ENCODE measurements around the gene C15orf62. TPM values are rescaled to one million over a fixed set of nuclear protein-coding genes. Genes with fewer than 3 reads are reported as not detected.

C15orf62 gene
- total and polyA plus RNA-seq, 11 donors, result 0.06 to 1.1 (median 0.18) TPM; not detected in 3

DNA sequence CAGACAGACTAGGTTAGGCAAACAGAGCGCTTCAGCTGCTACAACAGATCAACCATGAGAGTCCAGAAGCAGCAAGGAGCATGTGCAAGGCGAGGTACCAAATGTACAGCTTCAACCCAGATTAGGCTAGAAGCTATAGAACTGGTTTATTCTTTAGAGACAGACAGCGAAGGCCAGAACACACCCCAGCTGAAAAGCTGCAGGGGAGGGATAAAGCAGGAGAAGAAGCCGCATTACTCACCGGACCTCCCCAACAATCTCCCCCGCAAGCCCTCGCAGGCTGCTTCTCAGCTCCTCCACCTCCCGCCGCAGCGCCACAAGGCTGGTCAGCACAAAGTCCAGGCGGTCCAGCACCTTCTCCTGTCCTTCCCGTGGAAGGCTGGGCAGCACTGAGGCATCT lies 18.0 kb upstream of the C15orf62 start:
- H3K4me3 ChIP-seq, result no peak overlapping the region
- H3K27ac ChIP-seq, result no peak overlapping the region
- 90 to 95% (median 94%) methylated on average over 7 to 12 of the region's 12 CpGs for WGBS, 4 donors
- TF ChIP-seq, protein P1, sequence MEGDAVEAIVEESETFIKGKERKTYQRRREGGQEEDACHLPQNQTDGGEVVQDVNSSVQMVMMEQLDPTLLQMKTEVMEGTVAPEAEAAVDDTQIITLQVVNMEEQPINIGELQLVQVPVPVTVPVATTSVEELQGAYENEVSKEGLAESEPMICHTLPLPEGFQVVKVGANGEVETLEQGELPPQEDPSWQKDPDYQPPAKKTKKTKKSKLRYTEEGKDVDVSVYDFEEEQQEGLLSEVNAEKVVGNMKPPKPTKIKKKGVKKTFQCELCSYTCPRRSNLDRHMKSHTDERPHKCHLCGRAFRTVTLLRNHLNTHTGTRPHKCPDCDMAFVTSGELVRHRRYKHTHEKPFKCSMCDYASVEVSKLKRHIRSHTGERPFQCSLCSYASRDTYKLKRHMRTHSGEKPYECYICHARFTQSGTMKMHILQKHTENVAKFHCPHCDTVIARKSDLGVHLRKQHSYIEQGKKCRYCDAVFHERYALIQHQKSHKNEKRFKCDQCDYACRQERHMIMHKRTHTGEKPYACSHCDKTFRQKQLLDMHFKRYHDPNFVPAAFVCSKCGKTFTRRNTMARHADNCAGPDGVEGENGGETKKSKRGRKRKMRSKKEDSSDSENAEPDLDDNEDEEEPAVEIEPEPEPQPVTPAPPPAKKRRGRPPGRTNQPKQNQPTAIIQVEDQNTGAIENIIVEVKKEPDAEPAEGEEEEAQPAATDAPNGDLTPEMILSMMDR (IDR thresholded peaks at IDR 0.05), result no peak
- no peak for TF ChIP-seq POLR2A (IDR thresholded peaks at IDR 0.05)
- intact Hi-C loops (cut with DNase I), result loop anchor here in 4 of 10 donors (5.0 to 10.0 kb wide), 3 partner anchors 57 to 143 kb away; partner anchors contain the start of genes RAD51 (in 3 of the 4) and VPS18 (in 2 of the 4)
- H3K4me1 ChIP-seq, result peaks cover 0 to 31% (median 12%) of the 10 kb centered on the region in 12 donors
- no peaks in the 10 kb centered on the region for H3K27me3 ChIP-seq
- H3K9me3 ChIP-seq, result no peaks in the 10 kb centered on the region
- no peak for ATAC-seq
- H3K36me3 ChIP-seq, result peaks cover 3 to 61% (median 50%) of the 10 kb centered on the region in 9 donors
- no peak for DNase-seq

DNA sequence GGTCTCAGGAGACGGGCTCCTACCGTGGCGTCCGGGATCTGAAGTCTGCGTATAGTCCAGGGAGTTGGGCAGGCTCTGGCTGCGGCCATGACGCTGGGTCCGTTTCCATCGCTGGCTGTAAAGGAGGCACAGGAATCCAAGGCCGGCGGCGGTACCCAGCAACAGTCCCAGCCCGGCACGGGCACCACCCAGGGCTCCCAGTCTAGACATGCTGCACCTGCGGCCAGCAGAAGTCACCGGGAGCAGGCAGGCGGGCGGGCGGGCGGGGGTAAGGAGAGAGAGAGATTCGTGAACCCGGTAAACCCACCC lies 15.3 kb upstream of the C15orf62 start:
- TF ChIP-seq, protein P1 (IDR thresholded peaks at IDR 0.05), result no peak
- no peak for TF ChIP-seq POLR2A (IDR thresholded peaks at IDR 0.05)
- Histone ChIP-seq H3K27ac (peak overlapping the region in 11 of 12 donors; percentile 51 to 85 (median 80)), H3K9me3 (no peaks in the 10 kb centered on the region), H3K4me1 (peaks cover 0 to 24% (median 12%) of the 10 kb centered on the region in 12 donors), H3K4me3 (peak overlapping the region; percentile 70 to 98 (median 86)), H3K27me3 (no peaks in the 10 kb centered on the region), H3K36me3 (peaks cover 3 to 37% (median 30%) of the 10 kb centered on the region in 9 donors)
- 0 to 1% (median 0%) methylated on average over 6 to 22 of the region's 22 CpGs for WGBS, 4 donors
- DNase-seq (peak in 3 of 5 donors; percentile 33 to 71 (median 41)), ATAC-seq (peak in 3 of 4 donors; percentile 30 to 40 (median 31))
- intact Hi-C loops (cut with DNase I), result loop anchor here in 5 of 10 donors (2.0 to 10.0 kb wide), 5 partner anchors 52 to 186 kb away; partner anchors contain the start of genes RAD51 (in 3 of the 5), VPS18 (in 2 of the 5), DNAJC17 (in 1 of the 5) and RPUSD2 (in 1 of the 5)

DNA sequence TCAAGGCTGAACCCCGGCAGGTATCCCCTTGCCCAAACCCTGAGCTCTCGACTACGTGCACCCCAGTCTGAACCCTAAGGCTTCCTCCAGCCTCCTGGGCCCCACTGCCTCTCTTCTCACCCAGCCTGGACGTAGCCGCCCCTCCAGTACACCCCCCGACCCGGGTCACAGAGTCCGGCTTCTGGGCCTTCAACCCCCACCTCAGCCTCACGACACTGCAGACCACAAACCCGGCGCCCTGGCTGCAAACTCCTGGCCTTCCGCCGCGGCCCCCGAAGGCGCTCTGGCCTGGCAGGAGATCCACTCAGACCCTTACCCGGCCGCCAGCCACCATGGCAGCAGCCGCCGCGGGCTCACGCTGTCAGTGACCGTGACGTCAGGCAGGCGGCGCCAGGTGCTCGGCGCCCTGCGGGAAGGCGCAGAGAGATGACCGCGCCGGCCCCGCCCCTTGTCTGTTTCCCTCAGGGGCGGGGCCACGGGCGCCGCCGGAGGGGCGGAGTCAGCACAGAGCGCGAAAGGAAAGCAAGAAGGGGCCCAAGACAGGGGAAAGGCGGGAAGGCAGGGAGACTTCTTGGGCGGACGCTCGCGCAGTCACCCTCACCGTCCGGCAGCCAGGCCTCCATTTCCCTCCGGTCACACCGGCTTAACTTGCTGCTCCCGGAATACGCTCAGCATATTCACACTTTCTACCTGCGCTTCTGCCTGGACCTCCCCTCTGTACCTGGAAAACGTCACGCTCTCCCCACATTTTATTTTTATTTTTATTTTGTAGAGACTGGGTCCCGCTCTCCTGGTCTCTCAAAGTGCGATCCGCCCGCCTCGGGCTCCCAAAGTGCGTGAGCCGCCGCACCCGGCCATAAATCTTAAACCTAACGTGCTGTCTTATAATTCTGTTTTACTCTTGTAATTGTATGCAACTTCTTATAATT lies 14.6 kb upstream of the C15orf62 start, which contains the start of gene RMDN3:
RMDN3 (minus strand) TSS at position 372 of the 929 bp plus-strand sequence. CDS start 471 bp downstream, outside the sequence.
- Histone ChIP-seq H3K36me3 (peaks cover 3 to 31% (median 24%) of the 10 kb centered on the region in 9 donors), H3K4me1 (peaks cover 0 to 24% (median 12%) of the 10 kb centered on the region in 12 donors), H3K9me3 (no peaks in the 10 kb centered on the region), H3K27me3 (no peaks in the 10 kb centered on the region), H3K27ac (peak within 1 kb of the TSS in 11 of 12 donors; percentile 51 to 85 (median 80)), H3K4me3 (peak within 1 kb of the TSS; percentile 70 to 98 (median 86))
- ATAC-seq (peak; percentile 94 to 100 (median 98)), DNase-seq (peak; percentile 93 to 97 (median 94))
- WGBS, 4 donors, result 1 to 2% (median 1%) methylated on average over 40 to 66 of the region's 66 CpGs
- intact Hi-C loops (cut with DNase I), result loop anchor here in 6 of 10 donors (2.0 to 10.0 kb wide), 6 partner anchors 52 to 186 kb away; partner anchors contain the start of genes DNAJC17 (in 3 of the 6), RAD51 (in 3 of the 6), ZFYVE19 (in 3 of the 6) and VPS18 (in 2 of the 6)
- TF ChIP-seq POLR2A (IDR thresholded peaks at IDR 0.05), result peak in 1 of 2 donors; percentile 76
- TF ChIP-seq, protein P1 (IDR thresholded peaks at IDR 0.05), result peak in 3 of 12 donors; percentile 20 to 33 (median 29)

Measured in heart left ventricle (tissue), 16 donors.